AG10803 (cell line): Measurements from ENCODE around the gene LGR4.

Source experiments
- DNase-seq: peaks from one replicate; pipeline ENCODE4 v3.0.0; 2010; ENCODE audit warnings: low read depth
- H3K4me3 ChIP-seq: 2 replicates; pipeline ENCODE4 v1.5.1; 2011; ENCODE audit warnings: mild to moderate bottlenecking, low read length, control low read depth
- TF ChIP-seq, protein P1 (sequence below): conservative IDR thresholded peaks from 2 replicates; pipeline ENCODE4 v1.5.1; 2011; ENCODE audit warnings: mild to moderate bottlenecking, low read length, control low read depth, inconsistent platforms

LGR4 gene

DNA sequence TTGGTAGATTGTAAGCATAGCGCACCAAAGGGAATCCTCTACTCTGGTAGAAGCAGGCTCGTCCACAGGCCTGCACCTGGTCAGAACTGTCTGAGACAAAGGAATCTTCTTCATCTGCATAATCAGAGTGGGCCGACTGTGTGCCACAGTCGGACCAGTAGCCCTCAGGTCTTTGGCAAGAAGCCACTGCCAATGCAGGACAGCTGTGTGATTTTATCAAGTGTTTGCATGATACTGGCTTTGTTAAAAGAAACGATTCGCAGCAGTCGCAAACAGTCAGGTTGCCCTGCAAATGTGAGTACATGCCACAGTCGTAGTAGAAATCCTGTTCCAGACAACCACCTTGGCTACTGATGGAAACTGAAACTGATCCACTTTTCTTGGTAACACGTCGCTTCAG, 104.7 kb downstream of the LGR4 start:
- TF ChIP-seq, protein P1, sequence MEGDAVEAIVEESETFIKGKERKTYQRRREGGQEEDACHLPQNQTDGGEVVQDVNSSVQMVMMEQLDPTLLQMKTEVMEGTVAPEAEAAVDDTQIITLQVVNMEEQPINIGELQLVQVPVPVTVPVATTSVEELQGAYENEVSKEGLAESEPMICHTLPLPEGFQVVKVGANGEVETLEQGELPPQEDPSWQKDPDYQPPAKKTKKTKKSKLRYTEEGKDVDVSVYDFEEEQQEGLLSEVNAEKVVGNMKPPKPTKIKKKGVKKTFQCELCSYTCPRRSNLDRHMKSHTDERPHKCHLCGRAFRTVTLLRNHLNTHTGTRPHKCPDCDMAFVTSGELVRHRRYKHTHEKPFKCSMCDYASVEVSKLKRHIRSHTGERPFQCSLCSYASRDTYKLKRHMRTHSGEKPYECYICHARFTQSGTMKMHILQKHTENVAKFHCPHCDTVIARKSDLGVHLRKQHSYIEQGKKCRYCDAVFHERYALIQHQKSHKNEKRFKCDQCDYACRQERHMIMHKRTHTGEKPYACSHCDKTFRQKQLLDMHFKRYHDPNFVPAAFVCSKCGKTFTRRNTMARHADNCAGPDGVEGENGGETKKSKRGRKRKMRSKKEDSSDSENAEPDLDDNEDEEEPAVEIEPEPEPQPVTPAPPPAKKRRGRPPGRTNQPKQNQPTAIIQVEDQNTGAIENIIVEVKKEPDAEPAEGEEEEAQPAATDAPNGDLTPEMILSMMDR = no peak
- DNase-seq = no peak
- no peak overlapping the region for H3K4me3 ChIP-seq

DNA sequence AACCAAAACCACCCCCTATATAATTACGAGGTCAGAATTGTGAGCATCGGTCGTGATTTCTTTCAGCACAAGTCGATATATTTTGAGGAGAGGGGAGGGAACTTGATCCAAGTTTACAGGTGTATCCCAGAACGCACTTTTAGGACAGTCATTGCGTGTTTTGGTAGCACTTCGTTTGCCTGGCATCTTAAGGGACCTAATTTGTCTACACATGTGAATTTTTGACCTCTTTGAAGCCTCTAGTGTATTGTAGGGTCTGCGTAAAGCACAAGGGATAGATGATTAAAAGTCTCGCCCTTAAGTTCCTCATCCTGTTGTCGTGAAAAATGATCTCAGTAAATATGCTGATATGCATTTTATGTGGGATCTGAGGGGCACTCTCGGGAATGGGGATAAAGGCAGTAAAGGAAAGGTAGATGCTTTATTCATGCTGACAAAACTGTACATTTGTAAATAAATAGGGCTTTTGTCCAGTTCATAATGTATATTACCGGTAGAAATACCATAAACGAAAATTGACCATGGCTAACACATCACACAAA, 108.9 kb downstream of the LGR4 start:
- no peak for DNase-seq
- H3K4me3 ChIP-seq = peak overlapping the region; percentile 85
- TF ChIP-seq, protein P1 = no peak

DNA sequence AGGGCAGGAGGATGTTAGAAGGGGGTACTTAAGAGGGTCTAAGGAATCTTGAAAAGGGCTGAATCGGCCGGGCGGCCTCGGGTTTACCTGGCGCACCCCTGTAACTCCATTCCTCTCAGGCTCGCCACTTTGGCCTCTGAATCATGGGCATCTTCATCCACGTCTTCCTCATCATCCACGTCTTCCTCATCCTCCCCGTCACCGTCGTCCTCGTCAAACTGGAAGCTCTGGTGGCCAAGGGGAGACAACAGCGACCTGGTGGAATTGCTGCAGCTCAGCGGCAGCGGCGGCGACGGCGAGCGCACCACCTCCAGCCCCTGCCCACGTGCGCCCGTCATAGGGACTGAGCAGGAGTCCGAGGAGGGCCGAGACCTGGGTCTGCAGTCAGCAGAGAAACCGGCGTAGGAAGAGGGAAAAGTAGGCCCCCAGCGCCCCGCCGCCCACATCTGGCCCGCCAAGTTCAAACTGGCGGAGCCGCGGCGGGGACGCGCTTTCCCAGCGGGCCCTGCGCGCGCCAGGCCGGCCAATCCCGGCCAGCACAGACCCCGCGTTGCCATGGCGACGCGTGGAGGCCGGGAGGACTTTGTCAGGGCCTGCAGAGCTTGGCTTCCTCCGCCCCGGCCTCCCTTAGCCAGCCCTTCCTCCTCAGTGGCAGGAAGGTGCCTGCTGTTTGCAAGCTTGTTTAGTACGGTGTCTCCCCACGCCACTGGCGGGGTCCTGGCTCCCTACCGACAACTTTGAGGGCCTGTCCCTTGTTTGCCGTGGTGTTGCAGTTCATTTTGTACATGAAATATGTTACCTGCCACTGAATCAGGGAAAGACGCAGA, 109.6 kb downstream of the LGR4 start, which contains the start of gene CCDC34:
Gene CCDC34 (minus strand): TSS at position 467 of the 827 bp plus-strand sequence. CDS start 21 bp downstream, at position 446.
- peak; percentile 92 for DNase-seq
- TF ChIP-seq, protein P1 = no peak
- peak within 1 kb of the TSS; percentile 85 for H3K4me3 ChIP-seq

DNA sequence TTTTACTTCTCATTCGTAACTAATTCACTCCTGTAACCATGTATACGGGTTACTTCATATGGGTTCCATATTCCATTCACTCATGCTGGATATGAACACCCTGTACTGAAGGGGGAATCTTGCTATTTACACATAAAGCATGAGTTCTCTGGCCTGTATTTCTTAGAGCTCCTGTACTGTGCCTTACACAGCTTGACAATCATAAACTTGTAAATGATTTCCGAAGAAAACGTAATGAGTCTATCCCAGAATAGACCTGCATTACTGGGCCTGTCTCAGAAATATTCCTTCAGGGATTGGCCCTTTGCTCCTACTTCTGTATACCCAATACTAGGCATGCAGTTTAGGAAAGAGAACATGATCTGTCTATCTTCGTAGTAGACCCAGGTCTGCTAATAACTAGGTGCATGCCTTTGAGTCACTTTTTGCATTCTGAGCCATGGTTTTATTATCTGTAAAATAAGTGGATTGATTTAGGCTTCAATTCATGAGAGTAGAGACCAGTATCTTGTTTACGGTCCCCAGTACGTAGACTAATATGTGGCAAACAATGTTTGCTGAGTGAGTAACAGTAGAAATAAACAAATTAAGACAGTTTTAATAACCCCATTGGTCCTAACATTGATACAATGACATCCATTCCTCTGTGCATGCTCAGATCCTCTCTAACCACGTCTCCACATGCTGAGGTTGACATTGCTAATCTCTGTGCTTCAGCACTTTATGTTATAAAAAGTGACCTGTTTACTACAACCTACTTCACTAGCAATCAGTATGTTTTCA, 110.8 kb downstream of the LGR4 start:
- H3K4me3 ChIP-seq = peak overlapping the region; percentile 85; the same call in 1 of the 2 replicates
- TF ChIP-seq, protein P1 = no peak
- no peak for DNase-seq

DNA sequence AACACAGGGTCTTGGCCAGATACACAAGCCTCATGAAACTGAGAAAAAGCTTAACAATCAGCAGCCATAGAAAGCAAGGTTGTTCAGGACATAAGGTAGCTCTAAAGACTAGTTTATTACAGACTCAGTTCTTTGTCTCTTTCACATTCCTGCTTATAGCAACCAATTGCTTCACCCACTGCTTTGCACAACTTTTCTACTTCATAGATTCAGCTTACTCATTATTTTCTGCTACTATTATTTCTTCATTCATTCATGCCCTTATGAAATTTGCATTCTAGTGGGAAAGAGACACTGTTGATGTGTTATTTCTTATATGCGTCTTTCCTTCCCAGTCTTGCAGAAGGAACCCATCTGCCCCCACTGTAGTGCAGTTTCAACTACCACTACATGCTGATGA, 114.3 kb downstream of the LGR4 start:
- TF ChIP-seq, protein P1 = no peak
- peak; percentile 65 for DNase-seq
- no peak overlapping the region for H3K4me3 ChIP-seq

DNA sequence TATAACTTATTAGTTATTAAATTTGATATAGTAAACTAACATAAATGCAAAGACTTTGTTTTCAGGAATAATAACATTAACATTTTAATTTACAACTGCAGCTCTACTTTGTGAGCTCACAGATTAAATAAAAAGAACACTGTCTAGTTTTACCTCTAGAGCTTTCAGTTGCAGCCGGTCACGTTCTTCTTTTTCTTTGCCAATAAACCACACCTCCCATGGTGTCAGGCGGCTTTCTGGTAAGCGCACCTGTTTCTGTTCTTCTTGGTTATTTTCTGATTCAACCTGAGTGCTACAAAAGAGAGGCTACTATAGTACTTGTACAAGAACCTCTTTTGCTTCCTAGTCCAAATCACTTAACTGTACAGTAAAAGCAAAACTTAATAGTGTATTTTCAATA, 115.3 kb downstream of the LGR4 start:
- no peak for DNase-seq
- TF ChIP-seq, protein P1 = no peak
- H3K4me3 ChIP-seq = no peak overlapping the region
